ENCODE data around the gene ZCCHC7. TPM values are rescaled to one million over a fixed set of nuclear protein-coding genes. Genes with fewer than 3 reads are reported as not detected.

ZCCHC7 gene
- total RNA-seq, 1 donor from 2014 or later, result 12.0 TPM

- Mint-ChIP-seq H3K27ac (ENCODE audit: unreplicated experiment) (no peak overlapping the region), H3K4me3 (ENCODE audit: unreplicated experiment) (peak overlapping the region; percentile 98), H3K9me3 (ENCODE audit: unreplicated experiment) (no peaks in the 10 kb centered on the region), H3K4me1 (ENCODE audit: unreplicated experiment) (peaks cover 9% of the 10 kb centered on the region), H3K27me3 (ENCODE audit: unreplicated experiment) (peaks cover 5% of the 10 kb centered on the region), H3K36me3 (ENCODE audit: low read depth, unreplicated experiment) (no peaks in the 10 kb centered on the region)
- TF ChIP-seq, protein P1, sequence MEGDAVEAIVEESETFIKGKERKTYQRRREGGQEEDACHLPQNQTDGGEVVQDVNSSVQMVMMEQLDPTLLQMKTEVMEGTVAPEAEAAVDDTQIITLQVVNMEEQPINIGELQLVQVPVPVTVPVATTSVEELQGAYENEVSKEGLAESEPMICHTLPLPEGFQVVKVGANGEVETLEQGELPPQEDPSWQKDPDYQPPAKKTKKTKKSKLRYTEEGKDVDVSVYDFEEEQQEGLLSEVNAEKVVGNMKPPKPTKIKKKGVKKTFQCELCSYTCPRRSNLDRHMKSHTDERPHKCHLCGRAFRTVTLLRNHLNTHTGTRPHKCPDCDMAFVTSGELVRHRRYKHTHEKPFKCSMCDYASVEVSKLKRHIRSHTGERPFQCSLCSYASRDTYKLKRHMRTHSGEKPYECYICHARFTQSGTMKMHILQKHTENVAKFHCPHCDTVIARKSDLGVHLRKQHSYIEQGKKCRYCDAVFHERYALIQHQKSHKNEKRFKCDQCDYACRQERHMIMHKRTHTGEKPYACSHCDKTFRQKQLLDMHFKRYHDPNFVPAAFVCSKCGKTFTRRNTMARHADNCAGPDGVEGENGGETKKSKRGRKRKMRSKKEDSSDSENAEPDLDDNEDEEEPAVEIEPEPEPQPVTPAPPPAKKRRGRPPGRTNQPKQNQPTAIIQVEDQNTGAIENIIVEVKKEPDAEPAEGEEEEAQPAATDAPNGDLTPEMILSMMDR (IDR thresholded peaks at IDR 0.05; ENCODE audit: unreplicated experiment), result no peak
- DNase-seq (ENCODE audit: low spot score), result no peak
Measured at GRCh38 chr9:37121881-37122280, 1.5 kb downstream of the ZCCHC7 start.

DNA sequence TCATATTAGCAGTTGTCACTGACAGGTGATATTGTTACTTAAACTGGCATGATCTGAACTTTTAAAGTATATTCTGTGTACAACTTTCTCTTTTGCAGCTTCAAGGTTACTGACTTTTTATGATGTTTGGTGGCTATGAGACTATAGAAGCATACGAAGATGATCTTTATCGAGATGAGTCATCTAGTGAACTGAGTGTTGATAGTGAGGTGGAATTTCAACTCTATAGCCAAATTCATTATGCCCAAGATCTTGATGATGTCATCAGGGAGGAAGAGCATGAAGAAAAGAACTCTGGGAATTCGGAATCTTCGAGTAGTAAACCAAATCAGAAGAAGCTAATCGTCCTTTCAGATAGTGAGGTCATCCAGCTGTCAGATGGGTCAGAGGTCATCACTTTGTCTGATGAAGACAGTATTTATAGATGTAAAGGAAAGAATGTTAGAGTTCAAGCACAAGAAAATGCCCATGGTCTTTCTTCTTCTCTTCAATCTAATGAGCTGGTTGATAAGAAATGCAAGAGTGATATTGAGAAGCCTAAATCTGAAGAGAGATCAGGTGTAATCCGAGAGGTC is 5.9 kb downstream of the ZCCHC7 start:
- Mint-ChIP-seq H3K9me3 (ENCODE audit: unreplicated experiment) (no peaks in the 10 kb centered on the region), H3K36me3 (ENCODE audit: low read depth, unreplicated experiment) (no peaks in the 10 kb centered on the region), H3K27ac (ENCODE audit: unreplicated experiment) (no peak overlapping the region), H3K4me3 (ENCODE audit: unreplicated experiment) (no peak overlapping the region), H3K27me3 (ENCODE audit: unreplicated experiment) (no peaks in the 10 kb centered on the region), H3K4me1 (ENCODE audit: unreplicated experiment) (peaks cover 9% of the 10 kb centered on the region)
- no peak for DNase-seq (ENCODE audit: low spot score)
- TF ChIP-seq, protein P1 (IDR thresholded peaks at IDR 0.05; ENCODE audit: unreplicated experiment), result no peak

DNA sequence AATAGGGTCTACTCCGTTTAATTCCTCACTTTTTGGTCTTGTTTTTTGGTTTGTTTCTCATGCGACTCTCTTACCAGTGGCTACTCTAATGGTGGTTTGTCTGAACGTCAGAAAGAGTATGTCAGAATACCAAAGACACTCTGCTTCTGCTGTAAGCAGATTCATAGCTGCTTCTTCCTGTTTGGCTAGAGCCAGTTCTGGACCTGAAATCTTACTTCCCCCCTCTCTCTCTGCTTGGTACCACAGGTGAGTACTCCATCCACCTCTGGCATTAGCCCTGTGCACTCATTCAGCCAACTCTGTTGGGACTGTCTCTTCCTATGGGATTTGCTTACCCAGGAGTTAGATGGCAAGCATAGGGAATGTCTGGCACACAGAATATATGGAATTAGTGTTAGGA is 6.6 kb downstream of the ZCCHC7 start:
- TF ChIP-seq, protein P1 (IDR thresholded peaks at IDR 0.05; ENCODE audit: unreplicated experiment), result no peak
- DNase-seq (ENCODE audit: low spot score), result no peak
- Mint-ChIP-seq H3K36me3 (ENCODE audit: low read depth, unreplicated experiment) (no peaks in the 10 kb centered on the region), H3K4me3 (ENCODE audit: unreplicated experiment) (no peak overlapping the region), H3K9me3 (ENCODE audit: unreplicated experiment) (no peaks in the 10 kb centered on the region), H3K27me3 (ENCODE audit: unreplicated experiment) (no peaks in the 10 kb centered on the region), H3K4me1 (ENCODE audit: unreplicated experiment) (peaks cover 4% of the 10 kb centered on the region), H3K27ac (ENCODE audit: unreplicated experiment) (no peak overlapping the region)

DNA sequence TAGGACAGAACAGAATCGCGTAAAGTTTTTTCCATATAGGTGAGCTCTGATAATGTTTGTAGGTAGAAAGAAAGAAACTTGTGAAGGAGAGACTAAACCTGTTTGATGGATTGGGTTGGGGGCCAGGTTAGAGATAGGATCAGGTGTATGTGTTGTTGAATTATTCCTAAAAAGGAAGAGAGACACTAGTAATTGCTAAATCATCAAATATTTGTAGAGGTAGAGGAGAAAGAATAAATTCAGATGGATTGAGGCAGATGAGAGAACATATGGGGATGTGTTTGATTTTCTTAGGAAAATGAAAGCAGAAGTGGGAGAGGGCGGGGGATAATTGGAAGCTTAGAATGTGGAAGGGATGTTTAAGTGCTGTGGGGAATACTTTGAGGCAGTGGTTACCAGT is 7.7 kb downstream of the ZCCHC7 start:
- Mint-ChIP-seq H3K4me1 (ENCODE audit: unreplicated experiment) (peaks cover 2% of the 10 kb centered on the region), H3K4me3 (ENCODE audit: unreplicated experiment) (no peak overlapping the region), H3K27me3 (ENCODE audit: unreplicated experiment) (no peaks in the 10 kb centered on the region), H3K9me3 (ENCODE audit: unreplicated experiment) (no peaks in the 10 kb centered on the region), H3K27ac (ENCODE audit: unreplicated experiment) (no peak overlapping the region), H3K36me3 (ENCODE audit: low read depth, unreplicated experiment) (no peaks in the 10 kb centered on the region)
- TF ChIP-seq, protein P1 (IDR thresholded peaks at IDR 0.05; ENCODE audit: unreplicated experiment), result no peak
- DNase-seq (ENCODE audit: low spot score), result no peak

DNA sequence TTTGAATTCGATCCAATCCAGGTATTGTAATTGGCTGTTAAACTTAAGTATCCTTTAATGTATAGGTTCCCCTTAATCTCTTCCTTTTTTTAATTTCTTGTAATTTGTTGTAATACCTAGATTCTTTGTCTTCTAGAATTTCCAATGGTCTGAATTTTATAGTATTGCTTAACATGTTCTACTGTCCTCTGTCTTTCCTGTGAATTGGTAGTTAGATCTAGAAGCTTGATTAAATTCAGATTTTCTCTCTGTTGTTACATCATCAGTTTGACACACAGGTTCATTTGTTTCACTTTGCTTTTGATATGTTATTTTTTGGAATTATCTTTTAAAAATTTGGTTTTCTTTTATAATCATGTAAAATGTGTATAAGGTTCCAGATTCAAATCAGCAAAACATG is 13.8 kb downstream of the ZCCHC7 start:
- H3K4me3 Mint-ChIP-seq (ENCODE audit: unreplicated experiment), result no peak overlapping the region
- H3K27ac Mint-ChIP-seq (ENCODE audit: unreplicated experiment), result no peak overlapping the region
- TF ChIP-seq, protein P1 (IDR thresholded peaks at IDR 0.05; ENCODE audit: unreplicated experiment), result no peak
- H3K9me3 Mint-ChIP-seq (ENCODE audit: unreplicated experiment), result no peaks in the 10 kb centered on the region
- peaks cover 7% of the 10 kb centered on the region for H3K36me3 Mint-ChIP-seq (ENCODE audit: low read depth, unreplicated experiment)
- H3K4me1 Mint-ChIP-seq (ENCODE audit: unreplicated experiment), result no peaks in the 10 kb centered on the region
- H3K27me3 Mint-ChIP-seq (ENCODE audit: unreplicated experiment), result no peaks in the 10 kb centered on the region
- DNase-seq (ENCODE audit: low spot score), result no peak
